Measurements from ENCODE around the gene MYMK. TPM values are rescaled to one million over a fixed set of nuclear protein-coding genes. Genes with fewer than 3 reads are reported as not detected.

The MYMK gene
- total and polyA plus RNA-seq, 4 experiments from 2014 or later = not detected

DNA sequence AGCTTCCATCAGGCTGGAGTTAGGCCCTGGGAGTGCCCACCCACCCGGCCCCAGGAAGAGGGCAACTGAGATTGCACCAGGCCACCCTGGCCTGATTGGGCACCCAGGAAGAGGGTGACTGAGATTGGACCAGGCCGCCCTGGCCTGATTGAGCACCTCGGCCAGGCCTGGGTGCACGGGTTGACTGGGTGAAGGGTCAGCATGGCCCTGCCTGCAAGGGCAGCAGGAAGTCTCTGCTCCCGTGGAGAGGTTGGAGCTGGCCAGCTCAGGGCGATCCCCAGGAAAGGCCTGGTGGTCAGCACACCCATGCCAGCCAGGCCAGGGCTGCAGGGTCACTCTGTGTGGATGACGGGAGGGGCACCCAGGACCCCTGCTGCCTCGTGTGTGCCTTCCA, 21.5 kb upstream of the MYMK start:
- H3K9me3 Mint-ChIP-seq = no peaks in the 10 kb centered on the region
- Histone ChIP-seq H3K27me3 (ENCODE audit: insufficient read depth, low read length) (no peaks in the 10 kb centered on the region), H3K9me3 (ENCODE audit: control insufficient read depth in 1 of 2, low read length in 2 of 2) (no peaks in the 10 kb centered on the region), H3K4me3 (ENCODE audit: low read length in 2 of 2) (no peak overlapping the region), H3K4me1 (ENCODE audit: insufficient read depth, low read length) (no peaks in the 10 kb centered on the region), H3K27ac (ENCODE audit: low read depth, low read length) (no peak overlapping the region), H3K36me3 (ENCODE audit: insufficient read depth, low read length) (no peaks in the 10 kb centered on the region)
- ChIA-PET POLR2A (ENCODE audit: partially characterized antibody) (no interaction called here), CTCF (ENCODE audit: partially characterized antibody) (interaction anchor here (1.0 kb wide), 1 partner anchor 9 kb away, joined by 3 read pairs; no protein-coding TSS in a partner anchor)
- no peak for DNase-seq
- peaks cover 2 to 4% of the 10 kb centered on the region in 2 donors for H3K27me3 Mint-ChIP-seq
- no peaks in the 10 kb centered on the region for H3K4me1 Mint-ChIP-seq
- no peaks in the 10 kb centered on the region for H3K36me3 Mint-ChIP-seq
- intact Hi-C loops (cut with micrococcal nuclease) = no loop called here
- no peak overlapping the region for H3K27ac Mint-ChIP-seq
- H3K4me3 Mint-ChIP-seq = no peak overlapping the region

- H3K4me3 ChIP-seq (ENCODE audit: low read length in 2 of 2) = no peak overlapping the region
- CTCF ChIA-PET (ENCODE audit: partially characterized antibody) = interaction anchor here (1.0 kb wide), 1 partner anchor 9 kb away, joined by 3 read pairs; no protein-coding TSS in a partner anchor
- no peak overlapping the region for H3K27ac ChIP-seq (ENCODE audit: low read depth, low read length)
- Mint-ChIP-seq H3K4me1 (no peaks in the 10 kb centered on the region), H3K36me3 (no peaks in the 10 kb centered on the region), H3K27me3 (peaks cover 2 to 3% of the 10 kb centered on the region in 2 donors), H3K9me3 (no peaks in the 10 kb centered on the region), H3K4me3 (no peak overlapping the region), H3K27ac (no peak overlapping the region)
- H3K36me3 ChIP-seq (ENCODE audit: insufficient read depth, low read length) = no peaks in the 10 kb centered on the region
- H3K9me3 ChIP-seq (ENCODE audit: control insufficient read depth in 1 of 2, low read length in 2 of 2) = no peaks in the 10 kb centered on the region
- intact Hi-C loops (cut with micrococcal nuclease) = no loop called here
- POLR2A ChIA-PET (ENCODE audit: partially characterized antibody) = no interaction called here
- no peak for DNase-seq
- H3K4me1 ChIP-seq (ENCODE audit: insufficient read depth, low read length) = no peaks in the 10 kb centered on the region
- no peaks in the 10 kb centered on the region for H3K27me3 ChIP-seq (ENCODE audit: insufficient read depth, low read length)
Observed at GRCh38 chr9:133545494-133546286, 20.9 kb upstream of the MYMK start.

DNA sequence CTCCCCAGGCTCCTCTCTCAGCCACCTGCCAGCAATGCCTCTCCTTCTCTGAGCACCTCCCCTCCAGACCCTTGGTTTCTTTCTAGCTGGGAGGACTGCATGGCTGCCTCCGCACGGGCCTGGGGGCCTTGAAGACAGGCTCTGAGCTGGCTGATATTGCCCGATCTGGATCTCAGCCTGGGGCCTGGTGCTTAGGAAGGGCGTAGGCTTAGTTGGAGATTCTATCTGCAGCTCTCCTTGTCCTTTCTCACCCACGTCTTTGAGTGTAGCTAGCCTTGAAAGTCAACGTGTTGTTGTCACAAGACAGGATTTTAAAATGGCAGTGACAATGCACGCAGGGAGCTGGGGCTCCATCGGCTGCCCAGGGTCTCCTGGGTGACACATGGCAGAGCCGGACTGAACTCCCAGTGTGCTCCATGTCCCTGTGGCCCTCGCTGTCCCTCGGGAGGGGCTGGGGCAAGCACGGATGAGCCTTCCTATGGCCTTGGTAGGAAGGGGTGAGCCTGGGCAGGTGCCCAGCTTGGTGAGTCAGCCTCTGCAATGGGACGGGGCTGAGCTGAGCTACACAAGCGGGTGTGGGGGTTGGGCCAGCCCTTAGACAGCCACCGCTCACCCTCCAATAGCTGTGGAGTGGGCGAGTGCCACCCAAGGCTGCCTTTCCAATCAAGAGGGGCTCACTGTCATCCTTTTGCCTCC, 19.2 kb upstream of the MYMK start:
- ChIA-PET POLR2A (ENCODE audit: partially characterized antibody) (no interaction called here), CTCF (ENCODE audit: partially characterized antibody) (no interaction called here)
- Histone ChIP-seq H3K4me3 (ENCODE audit: low read length in 2 of 2) (no peak overlapping the region), H3K9me3 (ENCODE audit: control insufficient read depth in 1 of 2, low read length in 2 of 2) (no peaks in the 10 kb centered on the region), H3K4me1 (ENCODE audit: insufficient read depth, low read length) (no peaks in the 10 kb centered on the region), H3K36me3 (ENCODE audit: insufficient read depth, low read length) (no peaks in the 10 kb centered on the region), H3K27ac (ENCODE audit: low read depth, low read length) (no peak overlapping the region), H3K27me3 (ENCODE audit: insufficient read depth, low read length) (no peaks in the 10 kb centered on the region)
- Mint-ChIP-seq H3K27ac (peak overlapping the region in 1 of 7 donors; percentile 61), H3K36me3 (no peaks in the 10 kb centered on the region), H3K4me1 (no peaks in the 10 kb centered on the region), H3K9me3 (no peaks in the 10 kb centered on the region), H3K27me3 (peaks cover 3 to 7% of the 10 kb centered on the region in 2 donors), H3K4me3 (no peak overlapping the region)
- intact Hi-C loops (cut with micrococcal nuclease) = no loop called here
- DNase-seq = no peak

DNA sequence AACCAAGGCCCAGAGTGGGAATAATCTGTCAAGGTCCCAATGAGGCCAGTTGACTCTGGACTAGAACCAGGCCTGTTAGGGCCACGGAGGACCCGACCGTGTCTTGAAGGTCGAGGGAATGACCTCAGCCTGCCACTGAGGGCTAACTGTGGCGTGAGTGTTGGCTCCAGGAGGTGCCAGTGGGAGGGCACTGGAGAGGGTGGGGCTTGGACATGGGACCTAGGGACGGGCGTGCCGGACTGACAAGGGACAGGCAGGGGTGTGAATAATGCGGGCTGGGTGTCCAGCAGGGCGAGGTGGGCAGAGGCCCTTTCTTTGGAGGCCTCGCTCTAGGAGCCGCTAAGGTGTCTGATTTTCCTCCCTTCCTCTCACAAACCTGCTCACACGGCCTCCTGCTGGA, 17.2 kb upstream of the MYMK start:
- H3K4me1 Mint-ChIP-seq = no peaks in the 10 kb centered on the region
- H3K36me3 Mint-ChIP-seq = no peaks in the 10 kb centered on the region
- intact Hi-C loops (cut with micrococcal nuclease) = no loop called here
- DNase-seq = no peak
- no peak overlapping the region for H3K27ac Mint-ChIP-seq
- Histone ChIP-seq H3K9me3 (ENCODE audit: control insufficient read depth in 1 of 2, low read length in 2 of 2) (no peaks in the 10 kb centered on the region), H3K4me3 (ENCODE audit: low read length in 2 of 2) (no peak overlapping the region), H3K27ac (ENCODE audit: low read depth, low read length) (no peak overlapping the region), H3K4me1 (ENCODE audit: insufficient read depth, low read length) (no peaks in the 10 kb centered on the region), H3K27me3 (ENCODE audit: insufficient read depth, low read length) (no peaks in the 10 kb centered on the region), H3K36me3 (ENCODE audit: insufficient read depth, low read length) (no peaks in the 10 kb centered on the region)
- H3K4me3 Mint-ChIP-seq = no peak overlapping the region
- H3K27me3 Mint-ChIP-seq = peaks cover 1 to 4% of the 10 kb centered on the region in 2 donors
- no peaks in the 10 kb centered on the region for H3K9me3 Mint-ChIP-seq
- CTCF ChIA-PET (ENCODE audit: partially characterized antibody) = no interaction called here
- POLR2A ChIA-PET (ENCODE audit: partially characterized antibody) = no interaction called here

- Histone ChIP-seq H3K9me3 (ENCODE audit: control insufficient read depth in 1 of 2, low read length in 2 of 2) (no peaks in the 10 kb centered on the region), H3K36me3 (ENCODE audit: insufficient read depth, low read length) (no peaks in the 10 kb centered on the region), H3K27me3 (ENCODE audit: insufficient read depth, low read length) (no peaks in the 10 kb centered on the region), H3K27ac (ENCODE audit: low read depth, low read length) (no peak overlapping the region), H3K4me3 (ENCODE audit: low read length in 2 of 2) (no peak overlapping the region), H3K4me1 (ENCODE audit: insufficient read depth, low read length) (no peaks in the 10 kb centered on the region)
- Mint-ChIP-seq H3K4me3 (no peak overlapping the region), H3K27me3 (peaks cover 1 to 7% of the 10 kb centered on the region in 2 donors), H3K36me3 (no peaks in the 10 kb centered on the region), H3K27ac (no peak overlapping the region), H3K4me1 (no peaks in the 10 kb centered on the region), H3K9me3 (no peaks in the 10 kb centered on the region)
- intact Hi-C loops (cut with micrococcal nuclease) = no loop called here
- no peak for DNase-seq
- ChIA-PET CTCF (ENCODE audit: partially characterized antibody) (no interaction called here), POLR2A (ENCODE audit: partially characterized antibody) (no interaction called here)
Observed at GRCh38 chr9:133540698-133541025, 15.9 kb upstream of the MYMK start.

DNA sequence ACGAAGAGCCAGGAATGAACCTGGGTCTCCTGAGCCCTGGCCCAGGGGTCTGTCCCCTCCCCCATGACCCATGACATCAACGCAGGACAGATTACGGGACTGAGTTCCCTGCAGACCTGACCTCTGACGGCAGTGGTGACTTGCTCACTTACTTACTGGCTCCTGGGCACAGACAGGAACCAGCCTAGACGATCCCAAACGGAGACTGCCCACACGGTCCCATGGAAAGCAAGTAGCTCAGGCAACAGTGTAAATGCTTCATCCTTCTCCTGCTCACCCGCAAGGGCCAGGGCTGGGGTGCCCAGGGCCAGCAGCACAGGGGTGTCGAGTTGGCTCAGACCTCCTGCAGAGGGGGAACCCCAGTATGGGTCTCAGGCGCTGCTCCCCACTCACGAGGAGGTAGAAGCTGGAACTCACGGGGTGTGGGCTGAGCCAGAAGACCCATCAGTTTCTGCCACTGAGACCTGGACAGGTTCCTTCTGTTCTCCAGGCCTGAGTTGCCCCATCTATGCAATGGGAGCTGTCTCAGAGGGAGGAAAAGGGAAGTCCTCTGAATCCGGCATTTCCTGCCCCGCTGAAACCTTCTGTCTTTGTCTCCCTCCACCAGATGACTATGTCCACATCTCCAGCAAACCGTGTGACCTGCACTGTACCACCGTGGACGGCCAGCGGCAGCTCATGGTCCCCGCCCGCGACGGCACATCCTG, 15.4 kb upstream of the MYMK start:
- H3K4me1 ChIP-seq (ENCODE audit: insufficient read depth, low read length) = no peaks in the 10 kb centered on the region
- H3K36me3 ChIP-seq (ENCODE audit: insufficient read depth, low read length) = no peaks in the 10 kb centered on the region
- H3K4me3 ChIP-seq (ENCODE audit: low read length in 2 of 2) = no peak overlapping the region
- ChIA-PET POLR2A (ENCODE audit: partially characterized antibody) (no interaction called here), CTCF (ENCODE audit: partially characterized antibody) (no interaction called here)
- Mint-ChIP-seq H3K27ac (peak overlapping the region in 1 of 7 donors; percentile 26), H3K4me1 (no peaks in the 10 kb centered on the region), H3K9me3 (no peaks in the 10 kb centered on the region), H3K27me3 (peaks cover 3 to 10% of the 10 kb centered on the region in 2 donors), H3K4me3 (no peak overlapping the region), H3K36me3 (no peaks in the 10 kb centered on the region)
- H3K27ac ChIP-seq (ENCODE audit: low read depth, low read length) = no peak overlapping the region
- intact Hi-C loops (cut with micrococcal nuclease) = no loop called here
- no peaks in the 10 kb centered on the region for H3K27me3 ChIP-seq (ENCODE audit: insufficient read depth, low read length)
- no peaks in the 10 kb centered on the region for H3K9me3 ChIP-seq (ENCODE audit: control insufficient read depth in 1 of 2, low read length in 2 of 2)
- no peak for DNase-seq

All from CD4-positive, alpha-beta memory T cell (primary cell).